Erythroblast (primary cell): Measurements from ENCODE around the gene CLASP1.
"Not testable (repeated sequence)": the region's sequence is repeated elsewhere in the genome, so short reads cannot be mapped to it uniquely, and the experiment has no call there.

Source experiments
- DNase-seq, 2 experiments: peaks; one replicate each; lab custom pipeline; 2025; lab: John Stamatoyannopoulos, UW
- GATA1 ChIP-seq: IDR thresholded peaks from 2 replicates; pipeline ENCODE4 v1.6.1; 2011; ENCODE audit warnings: low read depth, mild to moderate bottlenecking, control low read depth, low read length, moderate library complexity
- POLR2A ChIP-seq: IDR thresholded peaks from 2 replicates; pipeline ENCODE4 v1.6.1; 2011; ENCODE audit warnings: mild to moderate bottlenecking, low read length

CLASP1 gene

GRCh38 chr2:121346407-121346806 lies 302.9 kb downstream of the CLASP1 start:
- DNase-seq: no peak
- TF ChIP-seq POLR2A (no peak), GATA1 (no peak)

DNA sequence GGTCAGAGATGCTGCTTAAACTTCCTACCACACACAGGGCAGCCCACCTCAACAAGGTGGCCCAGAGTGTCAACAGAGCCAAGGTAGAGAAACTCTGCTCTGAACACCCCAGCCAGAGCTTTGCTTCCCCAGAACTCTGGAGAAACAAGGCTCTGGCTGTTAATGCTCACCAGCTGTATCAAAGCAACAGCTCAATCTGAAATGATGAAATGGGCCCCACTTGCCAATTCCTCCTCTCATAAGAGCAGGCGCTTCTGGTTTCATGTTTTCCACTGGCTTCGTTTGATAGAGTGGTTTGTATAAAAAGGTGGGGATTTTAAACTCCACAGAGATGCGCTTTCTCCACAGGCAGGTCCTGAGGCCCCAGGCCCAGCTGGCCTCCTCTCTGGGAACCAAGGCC lies 303.4 kb downstream of the CLASP1 start:
- no peak for DNase-seq
- TF ChIP-seq GATA1 (no peak), POLR2A (no peak)

GRCh38 chr2:121345101-121345500 lies 304.2 kb downstream of the CLASP1 start:
- TF ChIP-seq POLR2A (no peak), GATA1 (no peak)
- DNase-seq: no peak

DNA sequence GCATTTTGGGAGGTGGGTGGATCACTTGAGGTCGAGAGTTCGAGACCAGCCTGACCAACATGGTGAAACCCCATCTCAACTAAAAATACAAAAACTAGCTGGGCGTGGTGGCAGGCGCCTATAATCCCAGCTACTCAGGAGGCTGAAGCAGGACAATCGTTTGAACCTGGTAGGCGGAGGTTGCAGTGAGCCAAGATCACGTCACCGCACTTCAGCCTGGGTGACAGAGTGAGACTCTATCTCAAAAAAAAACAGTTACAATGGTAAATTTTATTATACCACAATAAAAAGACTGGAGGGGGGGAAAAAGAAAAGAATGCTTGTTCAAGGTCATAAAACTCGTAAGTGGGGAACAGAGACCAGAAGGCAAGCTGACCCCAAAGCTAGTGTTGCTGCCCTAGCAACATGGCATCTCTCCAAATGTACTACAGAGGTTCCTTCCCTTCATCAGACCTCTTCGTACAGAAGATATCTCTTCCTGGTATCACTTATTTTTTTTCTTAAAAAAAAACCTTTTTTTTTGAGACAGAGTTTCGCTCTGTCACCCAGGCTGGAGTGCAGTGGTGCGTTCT lies 305.3 kb downstream of the CLASP1 start:
- DNase-seq: not testable (repeated sequence)

DNA sequence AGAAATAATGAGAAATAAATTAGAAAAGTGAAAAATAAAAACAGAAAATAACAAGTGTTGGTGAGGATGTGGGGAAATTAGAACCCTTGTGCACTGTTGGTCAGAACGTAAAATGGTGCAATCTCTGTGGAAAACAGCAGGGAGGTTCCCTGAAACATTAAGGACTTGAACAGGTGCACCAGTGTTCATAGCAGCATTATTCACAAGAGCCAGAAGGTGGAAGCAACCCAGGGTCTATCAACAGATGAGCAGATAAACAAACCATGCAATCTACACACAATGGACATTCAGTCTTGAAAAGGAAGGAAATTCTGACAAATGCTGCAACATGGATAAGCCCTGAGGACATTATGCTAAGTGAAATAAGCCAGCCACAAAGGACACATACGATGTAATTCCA lies 306.1 kb downstream of the CLASP1 start:
- DNase-seq: no peak
- TF ChIP-seq GATA1 (no peak), POLR2A (no peak)

- DNase-seq: no peak
Measured at GRCh38 chr2:121342751-121343150, 306.5 kb downstream of the CLASP1 start.

DNA sequence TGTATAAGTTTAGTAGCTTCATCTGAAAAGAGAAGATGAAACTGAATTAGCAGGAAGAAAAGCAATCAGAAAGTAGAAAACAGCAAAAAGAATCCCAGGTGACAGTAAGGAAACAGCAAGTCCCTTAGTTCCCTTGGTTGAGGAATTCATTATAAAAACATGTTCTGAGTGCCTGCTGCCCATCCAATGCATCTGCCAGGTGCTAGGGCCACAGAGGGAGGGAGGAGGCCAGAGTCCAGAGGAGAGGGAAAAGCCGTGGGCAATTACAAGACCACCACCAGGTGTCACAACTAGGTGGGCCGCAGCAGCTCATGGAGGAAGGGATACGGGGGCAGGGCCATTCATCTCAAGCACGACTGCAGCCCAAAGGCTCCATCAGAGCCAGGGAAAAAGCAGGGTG lies 308.3 kb downstream of the CLASP1 start:
- TF ChIP-seq GATA1: no peak
- no peak for TF ChIP-seq POLR2A
- no peak for DNase-seq

More at GRCh38 chr2:121342751-121343150, 306.5 kb downstream of the CLASP1 start:
- TF ChIP-seq GATA1: no peak
- no peak for TF ChIP-seq POLR2A

DNA sequence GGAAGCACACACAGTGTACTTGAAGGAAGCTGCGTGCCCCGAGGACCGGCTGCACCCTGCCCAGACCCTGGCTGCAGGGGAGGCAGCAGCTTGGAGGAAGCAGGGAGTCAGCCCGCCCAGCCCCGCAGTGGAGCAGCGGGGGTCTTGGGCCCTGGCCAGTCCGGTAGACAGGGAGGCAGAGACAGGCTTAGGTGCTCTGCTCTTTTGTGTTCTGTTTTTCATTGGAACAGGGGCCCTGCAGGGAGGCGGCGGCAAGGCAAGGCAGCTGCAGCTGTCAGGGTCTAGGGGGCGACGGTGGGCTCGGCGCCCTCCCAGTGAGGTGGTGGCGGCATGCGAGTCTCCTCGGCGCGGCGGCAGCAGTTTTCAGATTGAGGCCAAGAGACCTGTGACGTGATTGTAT lies 311.0 kb downstream of the CLASP1 start:
- TF ChIP-seq GATA1 (no peak), POLR2A (no peak)
- no peak for DNase-seq

GRCh38 chr2:121336528-121337294 lies 312.6 kb downstream of the CLASP1 start:
- TF ChIP-seq GATA1 (no peak), POLR2A (no peak)
- no peak for DNase-seq

DNA sequence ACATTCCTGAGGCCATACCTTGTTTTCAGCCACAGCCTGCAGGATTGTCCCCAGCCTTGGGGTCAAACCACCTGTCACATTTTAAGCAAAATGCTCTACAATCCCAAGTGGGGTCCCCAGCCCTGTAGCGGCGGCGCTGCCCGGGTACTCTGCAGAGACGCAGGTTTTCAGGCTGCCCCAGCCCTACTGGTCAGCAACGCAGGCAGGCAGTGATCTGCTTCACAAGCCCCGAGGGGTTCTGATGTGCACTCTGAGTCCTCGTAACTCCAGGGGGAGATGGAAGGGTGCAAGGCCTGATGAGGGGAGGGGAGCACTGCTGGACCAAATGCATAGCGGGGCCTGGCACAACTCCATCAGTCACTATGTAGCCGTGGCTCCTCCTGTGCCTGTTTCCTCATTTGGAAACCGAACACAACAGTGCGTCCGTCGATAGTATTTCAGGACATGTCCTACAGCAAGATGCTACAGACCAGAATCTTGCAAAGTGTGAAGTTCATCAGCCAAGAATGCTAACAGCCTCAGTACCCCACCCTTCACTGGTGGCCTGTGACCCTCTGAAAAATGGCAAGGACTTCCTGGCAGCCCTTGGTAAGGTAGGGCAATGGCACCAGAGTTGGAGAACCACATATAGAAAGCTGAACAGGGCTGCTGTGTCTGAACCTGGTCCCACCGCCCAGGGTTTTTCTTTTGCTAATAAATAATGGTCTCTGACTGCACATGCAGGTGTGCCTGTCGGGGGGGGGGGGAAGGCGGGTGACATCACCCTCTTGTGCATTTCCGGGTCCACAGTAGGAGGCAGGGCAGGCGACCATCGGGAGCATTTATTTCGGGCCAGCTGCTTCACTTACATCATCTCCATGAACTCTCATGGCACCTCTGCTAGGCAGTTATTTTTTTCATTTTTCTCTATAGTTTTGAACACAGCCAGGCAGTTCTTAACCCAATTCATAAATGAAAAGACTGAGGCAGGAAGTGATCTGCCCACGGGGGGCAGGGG lies 313.7 kb downstream of the CLASP1 start:
- no peak for DNase-seq
- no peak for TF ChIP-seq POLR2A
- no peak for TF ChIP-seq GATA1

DNA sequence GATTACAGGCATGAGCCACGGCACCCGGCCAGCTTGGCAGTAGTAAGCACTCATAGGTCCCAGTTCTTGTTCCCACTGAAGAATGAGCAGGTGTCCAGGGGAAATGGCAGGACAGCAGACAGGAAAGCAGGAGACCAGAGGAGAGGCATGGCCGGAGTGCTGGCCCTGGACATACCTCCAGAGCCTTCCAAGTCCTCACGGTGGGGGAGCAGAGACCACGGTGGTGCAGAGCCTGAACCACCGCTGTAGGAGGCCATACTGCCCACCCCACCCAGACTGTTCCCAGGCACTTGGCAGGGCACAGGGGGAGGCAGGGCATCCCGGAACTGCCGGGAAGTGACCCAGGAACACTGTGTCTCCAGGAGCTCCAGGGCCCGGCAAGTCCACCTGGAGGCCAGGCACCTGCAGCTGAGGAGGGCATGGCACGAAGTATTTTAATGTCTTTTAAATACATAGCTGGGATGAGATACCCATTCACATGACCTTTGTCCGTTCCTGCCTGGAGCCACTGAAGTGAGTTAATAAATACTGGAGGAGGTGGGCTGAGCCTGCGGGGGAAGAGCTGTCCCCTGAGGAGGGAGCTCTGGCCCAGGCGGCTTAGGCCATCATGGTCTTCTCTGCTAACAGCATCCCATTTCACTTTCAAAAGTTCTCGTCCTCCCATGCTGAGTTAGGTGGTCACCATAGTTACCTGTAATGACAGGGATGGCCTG lies 314.5 kb downstream of the CLASP1 start:
- TF ChIP-seq POLR2A: no peak
- no peak for TF ChIP-seq GATA1
- no peak for DNase-seq

GRCh38 chr2:121333834-121334558 lies 315.3 kb downstream of the CLASP1 start:
- no peak for DNase-seq
- no peak for TF ChIP-seq GATA1
- no peak for TF ChIP-seq POLR2A

DNA sequence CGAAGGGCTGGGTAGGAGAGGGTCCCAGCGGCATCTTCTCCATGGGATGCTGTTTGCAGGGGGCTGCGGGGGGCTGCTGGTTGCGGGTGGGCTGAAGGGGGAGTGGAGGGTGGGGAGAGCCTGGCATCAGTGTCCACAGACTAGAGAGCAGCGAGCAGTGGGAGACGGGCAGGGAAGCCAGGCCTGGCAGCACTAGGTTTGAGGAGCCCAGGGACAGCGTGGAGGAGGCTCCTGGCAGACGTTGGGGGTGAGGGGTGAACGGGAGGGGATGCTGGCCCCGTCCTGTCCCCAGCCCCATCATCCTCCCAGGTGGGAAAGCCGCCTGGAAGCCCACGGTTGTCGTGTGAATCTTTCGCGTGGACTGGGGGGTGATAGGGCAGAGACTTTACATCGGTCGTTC lies 316.0 kb downstream of the CLASP1 start:
- TF ChIP-seq GATA1 (no peak), POLR2A (no peak)
- no peak for DNase-seq

- not testable (repeated sequence) for DNase-seq
Measured at GRCh38 chr2:121331324-121331723, 317.9 kb downstream of the CLASP1 start.
